K562 (cell line): Measurements from ENCODE around the gene MRI1. TPM values are rescaled to one million over a fixed set of nuclear protein-coding genes. Genes with fewer than 3 reads are reported as not detected.
A peak's percentile ranks its signal among the peaks of the same experiment; 100 is the strongest.

ENCODE experiments used
- CTCFL ChIP-seq: IDR thresholded peaks from 2 replicates; pipeline ENCODE4 v1.6.1; 2011; ENCODE audit warnings: borderline replicate concordance, low read depth, mild to moderate bottlenecking, moderate library complexity, low read length; ENCODE audit not compliant: insufficient read depth, poor library complexity, severe bottlenecking
- DIDO1 ChIP-seq: fragments of 450-650 bp; IDR thresholded peaks from 2 replicates; pipeline ENCODE4 v1.6.1; 2016; ENCODE audit warnings: low read depth, missing biosample characterization, missing genetic modification characterization
- HES1 ChIP-seq: fragments of 450-650 bp; IDR thresholded peaks from 2 replicates; pipeline ENCODE4 v1.6.1; 2016; ENCODE audit warnings: low read depth, mild to moderate bottlenecking, moderate library complexity
- KLF10 ChIP-seq: fragments of 250-450 bp; sonication (Bioruptor Pico); IDR thresholded peaks from 2 replicates; pipeline ENCODE4 v1.6.1; 2021; ENCODE audit warnings: matching md5 sums
- MTA1 ChIP-seq: fragments of 450-650 bp; IDR thresholded peaks from 2 replicates; pipeline ENCODE4 v1.6.1; 2017; ENCODE audit warnings: borderline replicate concordance
- MXD1 ChIP-seq: fragments of 250-450 bp; sonication (Bioruptor Pico); IDR thresholded peaks from 2 replicates; pipeline ENCODE4 v1.8.0; 2021; ENCODE audit warnings: borderline replicate concordance, mild to moderate bottlenecking, moderate library complexity; ENCODE audit not compliant: poor library complexity, severe bottlenecking
- PHTF2 ChIP-seq: fragments of 250-450 bp; sonication (Bioruptor Pico); IDR thresholded peaks from 2 replicates; pipeline ENCODE4 v1.5.0; 2021; ENCODE audit warnings: mild to moderate bottlenecking
- POLR2AphosphoS2 ChIP-seq: IDR thresholded peaks from 2 replicates; pipeline ENCODE4 v1.6.1; 2012; ENCODE audit warnings: low read length, improper control_type of control experiment
- PPARD ChIP-seq: fragments of 250-450 bp; sonication (Bioruptor Pico); IDR thresholded peaks from 2 replicates; pipeline ENCODE4 v1.8.0; 2022; ENCODE audit warnings: inconsistent platforms, mild to moderate bottlenecking, moderate library complexity
- SPI1 ChIP-seq: IDR thresholded peaks from 2 replicates; pipeline ENCODE4 v1.6.1; 2011; ENCODE audit warnings: low read depth, low read length, control low read depth, borderline replicate concordance
- TRIM24 ChIP-seq, 2 experiments: fragments of 450-650 bp; IDR thresholded peaks; 2 replicates each; pipeline ENCODE4 v1.6.1; 2016
- ZNF282 ChIP-seq: sonication (generic); formaldehyde crosslinking; IDR thresholded peaks from 2 replicates; pipeline ENCODE4 v1.8.1; 2023; ENCODE audit warnings: missing genetic modification reagents
- ZNF445 ChIP-seq: fragments of 250-450 bp; sonication (Bioruptor Pico); IDR thresholded peaks from 2 replicates; pipeline ENCODE4 v1.4.0; 2020; ENCODE audit warnings: low read depth, mild to moderate bottlenecking, moderate library complexity
- ZNF717 ChIP-seq: fragments of 250-450 bp; sonication (Bioruptor Pico); IDR thresholded peaks from 2 replicates; pipeline ENCODE4 v1.5.0; 2021
- ZNF75A ChIP-seq: fragments of 450-650 bp; formaldehyde crosslinking; IDR thresholded peaks from 2 replicates; pipeline ENCODE4 v1.4.0; 2020; ENCODE audit warnings: mild to moderate bottlenecking
- polyA plus RNA-seq, 8 experiments: library from polyadenylated mRNA; depleted of rRNA in 4 of 8; stranded (reverse) in 5 of 8; unstranded in 3 of 8; fragments of >200 nt; fragmentation: Nextera tagmentation in 2 of 8; fragmentation: Illumina TruSeq in 1 of 8; extraction: Ambion mirVana in 2 of 8; extraction: Trizol in 1 of 8; gene quantifications; 2 replicates each; pipeline versions ENCODE4 v1.2.1 to v1.2.3, GENCODE V29; 2011 to 2014; ENCODE audit warnings: inconsistent platforms in 1 of 8, missing spikeins in 1 of 8
- total RNA-seq, 7 experiments: library from RNA; depleted of rRNA in 6 of 7; stranded (reverse); fragments of >200 nt in 6 of 7; fragmentation: Illumina TruSeq in 2 of 7; extraction: Trizol in 2 of 7; gene quantifications; 2 replicates each; pipeline versions ENCODE4 v1.2.1 to v1.2.3, GENCODE V29; 2011 to 2021; ENCODE audit warnings: low replicate concordance in 1 of 7
- TF ChIP-seq, protein P1 (sequence below): fragments of 450-650 bp; IDR thresholded peaks from 2 replicates; pipeline ENCODE4 v1.6.1; 2017; ENCODE audit warnings: mild to moderate bottlenecking, moderate library complexity
- TF ChIP-seq, protein P2 (sequence below): sonication (generic); formaldehyde crosslinking; IDR thresholded peaks from 2 replicates; pipeline ENCODE4 v1.8.0; 2022; ENCODE audit warnings: missing genetic modification reagents, mild to moderate bottlenecking, moderate library complexity, borderline replicate concordance
- TF ChIP-seq, protein P3 (sequence below): sonication (generic); formaldehyde crosslinking; IDR thresholded peaks from 2 replicates; pipeline ENCODE4 v1.8.0; 2022; ENCODE audit warnings: missing genetic modification reagents, mild to moderate bottlenecking, borderline replicate concordance
- TF ChIP-seq, protein P4 (sequence below): fragments of 250-450 bp; sonication (Bioruptor Pico); IDR thresholded peaks from 2 replicates; pipeline ENCODE4 v1.8.0; 2021; ENCODE audit warnings: mild to moderate bottlenecking, moderate library complexity
- TF ChIP-seq, protein P5 (sequence below): sonication (generic); formaldehyde crosslinking; IDR thresholded peaks from 2 replicates; pipeline ENCODE4 v1.8.0; 2022; ENCODE audit warnings: mild to moderate bottlenecking, low read depth, missing genetic modification reagents

Gene MRI1
- total and polyA plus RNA-seq, 9 of the 15 experiments (the other 6 are each of a cell fraction or from before 2014, with no cell fraction given): 5.5 to 57.4 (median 28.2) TPM

DNA sequence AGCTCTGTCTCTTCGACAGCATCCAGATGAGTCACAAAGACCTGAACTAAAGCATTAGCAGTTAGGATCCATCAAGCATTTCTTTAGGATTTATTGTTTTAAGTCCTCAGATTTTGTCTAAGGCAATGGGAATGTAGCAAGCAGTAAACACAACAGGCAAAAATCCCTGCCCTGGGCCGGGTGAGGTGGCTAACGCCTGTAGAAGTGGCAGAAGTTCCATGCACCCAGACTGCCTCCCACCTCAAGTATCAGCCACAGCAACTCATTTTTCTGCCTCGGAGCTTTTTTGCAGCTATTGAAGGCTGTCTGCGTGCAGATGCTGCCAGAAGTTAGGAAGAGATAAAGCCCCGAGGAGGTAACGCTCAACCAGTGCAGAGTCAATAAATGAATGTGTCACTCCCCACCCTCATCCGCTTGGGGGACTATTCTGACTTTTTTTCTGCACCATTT lies 47.1 kb upstream of the MRI1 start (continued):
- TF ChIP-seq CTCFL (no peak), HES1 (0 out of 2 replicates have a peak, but pooled peaks have one; percentile 39), ZNF445 (CRISPR knock-in tag) (no peak), SPI1 (no peak), TRIM24 (IDR thresholded peaks at IDR 0.05) (peak; percentile 25 to 69; a peak in 2 of 4 replicates), MTA1 (no peak), DIDO1 (tag) (no peak), ZNF282 (no peak), KLF10 (CRISPR knock-in tag) (no peak), PHTF2 (CRISPR knock-in tag) (no peak), ZNF717 (no peak), MXD1 (CRISPR knock-in tag) (no peak), POLR2AphosphoS2 (no peak), ZNF75A (CRISPR knock-in tag) (no peak), PPARD (CRISPR knock-in tag) (no peak)
- TF ChIP-seq, protein P1, sequence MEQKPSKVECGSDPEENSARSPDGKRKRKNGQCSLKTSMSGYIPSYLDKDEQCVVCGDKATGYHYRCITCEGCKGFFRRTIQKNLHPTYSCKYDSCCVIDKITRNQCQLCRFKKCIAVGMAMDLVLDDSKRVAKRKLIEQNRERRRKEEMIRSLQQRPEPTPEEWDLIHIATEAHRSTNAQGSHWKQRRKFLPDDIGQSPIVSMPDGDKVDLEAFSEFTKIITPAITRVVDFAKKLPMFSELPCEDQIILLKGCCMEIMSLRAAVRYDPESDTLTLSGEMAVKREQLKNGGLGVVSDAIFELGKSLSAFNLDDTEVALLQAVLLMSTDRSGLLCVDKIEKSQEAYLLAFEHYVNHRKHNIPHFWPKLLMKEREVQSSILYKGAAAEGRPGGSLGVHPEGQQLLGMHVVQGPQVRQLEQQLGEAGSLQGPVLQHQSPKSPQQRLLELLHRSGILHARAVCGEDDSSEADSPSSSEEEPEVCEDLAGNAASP: no peak
- TF ChIP-seq, protein P2, sequence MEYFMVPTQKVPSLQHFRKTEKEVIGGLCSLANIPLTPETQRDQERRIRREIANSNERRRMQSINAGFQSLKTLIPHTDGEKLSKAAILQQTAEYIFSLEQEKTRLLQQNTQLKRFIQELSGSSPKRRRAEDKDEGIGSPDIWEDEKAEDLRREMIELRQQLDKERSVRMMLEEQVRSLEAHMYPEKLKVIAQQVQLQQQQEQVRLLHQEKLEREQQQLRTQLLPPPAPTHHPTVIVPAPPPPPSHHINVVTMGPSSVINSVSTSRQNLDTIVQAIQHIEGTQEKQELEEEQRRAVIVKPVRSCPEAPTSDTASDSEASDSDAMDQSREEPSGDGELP (CRISPR knock-in tag): no peak
- TF ChIP-seq, protein P3, sequence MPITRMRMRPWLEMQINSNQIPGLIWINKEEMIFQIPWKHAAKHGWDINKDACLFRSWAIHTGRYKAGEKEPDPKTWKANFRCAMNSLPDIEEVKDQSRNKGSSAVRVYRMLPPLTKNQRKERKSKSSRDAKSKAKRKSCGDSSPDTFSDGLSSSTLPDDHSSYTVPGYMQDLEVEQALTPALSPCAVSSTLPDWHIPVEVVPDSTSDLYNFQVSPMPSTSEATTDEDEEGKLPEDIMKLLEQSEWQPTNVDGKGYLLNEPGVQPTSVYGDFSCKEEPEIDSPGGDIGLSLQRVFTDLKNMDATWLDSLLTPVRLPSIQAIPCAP (CRISPR knock-in tag): no peak
- TF ChIP-seq, protein P4, sequence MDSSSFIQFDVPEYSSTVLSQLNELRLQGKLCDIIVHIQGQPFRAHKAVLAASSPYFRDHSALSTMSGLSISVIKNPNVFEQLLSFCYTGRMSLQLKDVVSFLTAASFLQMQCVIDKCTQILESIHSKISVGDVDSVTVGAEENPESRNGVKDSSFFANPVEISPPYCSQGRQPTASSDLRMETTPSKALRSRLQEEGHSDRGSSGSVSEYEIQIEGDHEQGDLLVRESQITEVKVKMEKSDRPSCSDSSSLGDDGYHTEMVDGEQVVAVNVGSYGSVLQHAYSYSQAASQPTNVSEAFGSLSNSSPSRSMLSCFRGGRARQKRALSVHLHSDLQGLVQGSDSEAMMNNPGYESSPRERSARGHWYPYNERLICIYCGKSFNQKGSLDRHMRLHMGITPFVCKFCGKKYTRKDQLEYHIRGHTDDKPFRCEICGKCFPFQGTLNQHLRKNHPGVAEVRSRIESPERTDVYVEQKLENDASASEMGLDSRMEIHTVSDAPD (CRISPR knock-in tag): no peak
- TF ChIP-seq, protein P5, sequence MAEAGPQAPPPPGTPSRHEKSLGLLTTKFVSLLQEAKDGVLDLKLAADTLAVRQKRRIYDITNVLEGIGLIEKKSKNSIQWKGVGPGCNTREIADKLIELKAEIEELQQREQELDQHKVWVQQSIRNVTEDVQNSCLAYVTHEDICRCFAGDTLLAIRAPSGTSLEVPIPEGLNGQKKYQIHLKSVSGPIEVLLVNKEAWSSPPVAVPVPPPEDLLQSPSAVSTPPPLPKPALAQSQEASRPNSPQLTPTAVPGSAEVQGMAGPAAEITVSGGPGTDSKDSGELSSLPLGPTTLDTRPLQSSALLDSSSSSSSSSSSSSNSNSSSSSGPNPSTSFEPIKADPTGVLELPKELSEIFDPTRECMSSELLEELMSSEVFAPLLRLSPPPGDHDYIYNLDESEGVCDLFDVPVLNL (CRISPR knock-in tag): no peak
